ENCODE measurements around the gene GRWD1. TPM values are rescaled to one million over a fixed set of nuclear protein-coding genes. Genes with fewer than 3 reads are reported as not detected.

GRWD1 gene
- polyA plus RNA-seq, 2 of the 4 experiments (the other 2 are of a cell fraction), result 48.1 to 87.0 TPM

DNA sequence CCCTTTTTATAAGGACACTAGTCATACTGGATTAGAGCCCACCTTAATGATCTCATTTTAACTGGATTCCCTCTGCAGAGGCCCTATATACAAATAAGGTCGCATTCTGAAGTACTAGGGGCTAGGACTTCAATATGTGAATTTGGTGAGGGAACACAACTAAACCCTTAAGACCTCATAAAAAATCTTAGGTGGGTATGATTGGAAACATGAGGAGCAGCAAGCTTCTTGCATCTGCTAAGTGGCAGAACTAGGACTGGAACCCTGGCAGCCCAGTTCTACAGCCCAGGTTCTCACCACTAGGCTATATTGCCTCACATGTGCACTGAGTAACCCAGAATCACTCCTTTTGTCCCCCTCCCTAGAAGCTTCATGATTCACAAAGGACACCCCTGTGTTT lies 17.1 kb upstream of the GRWD1 start (continued):
- TF ChIP-seq, protein P1, sequence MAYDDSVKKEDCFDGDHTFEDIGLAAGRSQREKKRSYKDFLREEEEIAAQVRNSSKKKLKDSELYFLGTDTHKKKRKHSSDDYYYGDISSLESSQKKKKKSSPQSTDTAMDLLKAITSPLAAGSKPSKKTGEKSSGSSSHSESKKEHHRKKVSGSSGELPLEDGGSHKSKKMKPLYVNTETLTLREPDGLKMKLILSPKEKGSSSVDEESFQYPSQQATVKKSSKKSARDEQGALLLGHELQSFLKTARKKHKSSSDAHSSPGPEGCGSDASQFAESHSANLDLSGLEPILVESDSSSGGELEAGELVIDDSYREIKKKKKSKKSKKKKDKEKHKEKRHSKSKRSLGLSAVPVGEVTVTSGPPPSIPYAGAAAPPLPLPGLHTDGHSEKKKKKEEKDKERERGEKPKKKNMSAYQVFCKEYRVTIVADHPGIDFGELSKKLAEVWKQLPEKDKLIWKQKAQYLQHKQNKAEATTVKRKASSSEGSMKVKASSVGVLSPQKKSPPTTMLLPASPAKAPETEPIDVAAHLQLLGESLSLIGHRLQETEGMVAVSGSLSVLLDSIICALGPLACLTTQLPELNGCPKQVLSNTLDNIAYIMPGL (CRISPR knock-in tag; IDR thresholded peaks at IDR 0.05; ENCODE audit: borderline replicate concordance), result no peak
- TF ChIP-seq SREBF2 (IDR thresholded peaks at IDR 0.05), result no peak

DNA sequence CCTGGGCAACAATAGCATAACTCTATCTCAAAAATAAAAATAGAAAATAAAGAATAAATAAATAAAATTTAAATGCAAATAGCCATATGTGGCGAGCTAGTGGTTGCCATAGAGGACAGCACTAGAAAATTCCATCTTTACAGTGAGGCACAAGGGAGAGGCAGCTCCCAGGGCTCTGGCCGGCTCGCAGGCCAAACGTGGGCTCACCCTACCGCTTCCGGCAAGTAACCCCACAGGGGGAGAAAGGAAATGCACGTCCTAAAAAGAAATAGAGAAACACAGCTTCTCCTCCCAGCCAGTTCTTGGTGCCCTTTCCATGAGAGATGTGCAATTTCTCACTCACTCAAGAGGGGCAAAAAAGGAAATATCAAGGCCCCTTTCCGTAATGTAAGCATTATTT lies 12.4 kb upstream of the GRWD1 start:
- TF ChIP-seq, protein P2, sequence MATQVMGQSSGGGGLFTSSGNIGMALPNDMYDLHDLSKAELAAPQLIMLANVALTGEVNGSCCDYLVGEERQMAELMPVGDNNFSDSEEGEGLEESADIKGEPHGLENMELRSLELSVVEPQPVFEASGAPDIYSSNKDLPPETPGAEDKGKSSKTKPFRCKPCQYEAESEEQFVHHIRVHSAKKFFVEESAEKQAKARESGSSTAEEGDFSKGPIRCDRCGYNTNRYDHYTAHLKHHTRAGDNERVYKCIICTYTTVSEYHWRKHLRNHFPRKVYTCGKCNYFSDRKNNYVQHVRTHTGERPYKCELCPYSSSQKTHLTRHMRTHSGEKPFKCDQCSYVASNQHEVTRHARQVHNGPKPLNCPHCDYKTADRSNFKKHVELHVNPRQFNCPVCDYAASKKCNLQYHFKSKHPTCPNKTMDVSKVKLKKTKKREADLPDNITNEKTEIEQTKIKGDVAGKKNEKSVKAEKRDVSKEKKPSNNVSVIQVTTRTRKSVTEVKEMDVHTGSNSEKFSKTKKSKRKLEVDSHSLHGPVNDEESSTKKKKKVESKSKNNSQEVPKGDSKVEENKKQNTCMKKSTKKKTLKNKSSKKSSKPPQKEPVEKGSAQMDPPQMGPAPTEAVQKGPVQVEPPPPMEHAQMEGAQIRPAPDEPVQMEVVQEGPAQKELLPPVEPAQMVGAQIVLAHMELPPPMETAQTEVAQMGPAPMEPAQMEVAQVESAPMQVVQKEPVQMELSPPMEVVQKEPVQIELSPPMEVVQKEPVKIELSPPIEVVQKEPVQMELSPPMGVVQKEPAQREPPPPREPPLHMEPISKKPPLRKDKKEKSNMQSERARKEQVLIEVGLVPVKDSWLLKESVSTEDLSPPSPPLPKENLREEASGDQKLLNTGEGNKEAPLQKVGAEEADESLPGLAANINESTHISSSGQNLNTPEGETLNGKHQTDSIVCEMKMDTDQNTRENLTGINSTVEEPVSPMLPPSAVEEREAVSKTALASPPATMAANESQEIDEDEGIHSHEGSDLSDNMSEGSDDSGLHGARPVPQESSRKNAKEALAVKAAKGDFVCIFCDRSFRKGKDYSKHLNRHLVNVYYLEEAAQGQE (IDR thresholded peaks at IDR 0.05), result no peak
- TF ChIP-seq CHD2 (IDR thresholded peaks at IDR 0.05; ENCODE audit: low read length, partially characterized antibody) (no peak), EHMT2 (IDR thresholded peaks at IDR 0.05; ENCODE audit: low read depth) (no peak), GATA3 (IDR thresholded peaks at IDR 0.05; ENCODE audit: borderline replicate concordance) (no peak), HEYL (CRISPR knock-in tag; IDR thresholded peaks at IDR 0.05) (no peak)
- TF ChIP-seq, protein P3, sequence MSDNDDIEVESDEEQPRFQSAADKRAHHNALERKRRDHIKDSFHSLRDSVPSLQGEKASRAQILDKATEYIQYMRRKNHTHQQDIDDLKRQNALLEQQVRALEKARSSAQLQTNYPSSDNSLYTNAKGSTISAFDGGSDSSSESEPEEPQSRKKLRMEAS (IDR thresholded peaks at IDR 0.05), result no peak
- TF ChIP-seq, protein P4, sequence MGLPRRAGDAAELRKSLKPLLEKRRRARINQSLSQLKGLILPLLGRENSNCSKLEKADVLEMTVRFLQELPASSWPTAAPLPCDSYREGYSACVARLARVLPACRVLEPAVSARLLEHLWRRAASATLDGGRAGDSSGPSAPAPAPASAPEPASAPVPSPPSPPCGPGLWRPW (IDR thresholded peaks at IDR 0.05), result no peak
- no peak for DNase-seq (ENCODE audit: low read depth in 1 of 2, low spot score in 1 of 2)
- ChIA-PET POLR2A (no interaction called here), CTCF (interaction anchor here (0.6 to 5.6 kb wide), 3 partner anchors 12 to 75 kb away, joined by 3 to 30 read pairs (median 4); partner anchors contain the start of gene GRWD1)
- Histone ChIP-seq H3K9me3 (peaks cover 9% of the 10 kb centered on the region; the same call in 2 of the 3 replicates), H3K4me3 (no peak overlapping the region), H3K4me1 (no peaks in the 10 kb centered on the region), H3K4me2 (no peak overlapping the region), H3K27ac (no peak overlapping the region)
- FAIRE-seq, result no peak
- 87% methylated on average over 8 of the region's 8 CpGs for WGBS (ENCODE audit: missing lambda C conversion rate)
- peak in 1 of 2 experiments; percentile 41; a peak in 3 of 6 replicates for ATAC-seq

DNA sequence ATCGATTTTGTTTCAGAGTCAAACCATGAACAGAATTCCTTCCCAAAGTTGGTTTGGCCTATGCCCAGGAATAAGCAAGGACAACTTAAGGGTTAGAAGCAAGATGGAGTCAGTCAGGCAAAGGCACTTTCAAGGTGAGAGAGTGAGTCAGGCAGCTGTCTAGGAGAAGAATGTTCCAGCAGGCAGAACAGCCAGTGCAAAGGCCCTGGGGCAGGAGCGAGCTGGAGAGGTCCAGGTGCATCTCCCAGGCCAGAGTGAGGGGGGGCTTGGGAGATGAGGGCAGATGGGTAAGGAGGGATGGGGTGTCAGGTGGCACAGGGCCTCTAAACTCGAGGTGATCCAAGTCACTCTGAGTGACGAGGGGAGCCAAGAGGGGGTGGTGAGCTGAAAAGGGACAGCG lies 9.2 kb upstream of the GRWD1 start:
- 0 out of 6 replicates have a peak, but pooled peaks of 1 of the 2 experiments have one; percentile 21 for ATAC-seq
- no peak overlapping the region for H3K4me2 ChIP-seq
- DNase-seq (ENCODE audit: low read depth in 1 of 2, low spot score in 1 of 2), result no peak
- H3K4me1 ChIP-seq, result no peaks in the 10 kb centered on the region
- WGBS (ENCODE audit: missing lambda C conversion rate), result 81% methylated on average over 5 of the region's 5 CpGs
- POLR2A ChIA-PET, result no interaction called here
- FAIRE-seq, result no peak
- H3K4me3 ChIP-seq, result no peak overlapping the region
- CTCF ChIA-PET, result interaction anchor here (0.8 to 5.6 kb wide), 5 partner anchors 9 to 147 kb away, joined by 3 to 30 read pairs (median 3); partner anchors contain the start of genes GRIN2D and GRWD1
- TF ChIP-seq, protein P5, sequence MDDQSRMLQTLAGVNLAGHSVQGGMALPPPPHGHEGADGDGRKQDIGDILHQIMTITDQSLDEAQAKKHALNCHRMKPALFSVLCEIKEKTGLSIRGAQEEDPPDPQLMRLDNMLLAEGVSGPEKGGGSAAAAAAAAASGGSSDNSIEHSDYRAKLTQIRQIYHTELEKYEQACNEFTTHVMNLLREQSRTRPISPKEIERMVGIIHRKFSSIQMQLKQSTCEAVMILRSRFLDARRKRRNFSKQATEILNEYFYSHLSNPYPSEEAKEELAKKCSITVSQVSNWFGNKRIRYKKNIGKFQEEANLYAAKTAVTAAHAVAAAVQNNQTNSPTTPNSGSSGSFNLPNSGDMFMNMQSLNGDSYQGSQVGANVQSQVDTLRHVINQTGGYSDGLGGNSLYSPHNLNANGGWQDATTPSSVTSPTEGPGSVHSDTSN (IDR thresholded peaks at IDR 0.05), result no peak
- TF ChIP-seq HOXA7 (CRISPR knock-in tag; IDR thresholded peaks at IDR 0.05), result no peak
- TF ChIP-seq ZFP36 (IDR thresholded peaks at IDR 0.05; ENCODE audit: borderline replicate concordance, partially characterized antibody), result no peak
- no peaks in the 10 kb centered on the region; the same call in 2 of the 3 replicates for H3K9me3 ChIP-seq
- no peak overlapping the region for H3K27ac ChIP-seq
